IgD-negative memory B cell (primary cell): ENCODE data around the gene TSPAN31. TPM values are rescaled to one million over a fixed set of nuclear protein-coding genes. Genes with fewer than 3 reads are reported as not detected.
"Not testable (repeated sequence)": the region's sequence is repeated elsewhere in the genome, so short reads cannot be mapped to it uniquely, and the experiment has no call there.

Source experiments
- H3K27ac Mint-ChIP-seq, 3 donors: one replicate each; pipeline ENCODE4 v1.8.0; 2020 to 2022; ENCODE audit warnings: mild to moderate bottlenecking in 3 of 3, mixed read lengths in 3 of 3, moderate library complexity in 1 of 3
- H3K27me3 Mint-ChIP-seq: one replicate; pipeline ENCODE4 v1.8.0; 2021; ENCODE audit warnings: mixed read lengths
- H3K36me3 Mint-ChIP-seq: one replicate; pipeline ENCODE4 v1.8.0; 2020; ENCODE audit warnings: mild to moderate bottlenecking, mixed read lengths
- H3K4me1 Mint-ChIP-seq, 3 donors: one replicate each; pipeline ENCODE4 v1.8.0; 2020 to 2022; ENCODE audit warnings: mixed read lengths in 3 of 3, mild to moderate bottlenecking in 1 of 3
- H3K4me3 Mint-ChIP-seq, 4 donors: one replicate each; pipeline ENCODE4 v1.8.0; 2020 to 2022; ENCODE audit warnings: mild to moderate bottlenecking in 4 of 4, mixed read lengths in 4 of 4, moderate library complexity in 3 of 4
- H3K9me3 Mint-ChIP-seq, 3 donors: one replicate each; pipeline ENCODE4 v1.8.0; 2020 to 2021; ENCODE audit warnings: mixed read lengths in 3 of 3, mild to moderate bottlenecking in 1 of 3
- polyA plus RNA-seq: library from polyadenylated mRNA; unstranded; fragments of 300-500 nt; fragmentation: Illumina TruSeq; gene quantifications from one replicate; pipeline ENCODE4 v1.2.3, GENCODE V29; 2021

TSPAN31 gene, protein sequence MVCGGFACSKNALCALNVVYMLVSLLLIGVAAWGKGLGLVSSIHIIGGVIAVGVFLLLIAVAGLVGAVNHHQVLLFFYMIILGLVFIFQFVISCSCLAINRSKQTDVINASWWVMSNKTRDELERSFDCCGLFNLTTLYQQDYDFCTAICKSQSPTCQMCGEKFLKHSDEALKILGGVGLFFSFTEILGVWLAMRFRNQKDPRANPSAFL
- polyA plus RNA-seq = 52.8 TPM

DNA sequence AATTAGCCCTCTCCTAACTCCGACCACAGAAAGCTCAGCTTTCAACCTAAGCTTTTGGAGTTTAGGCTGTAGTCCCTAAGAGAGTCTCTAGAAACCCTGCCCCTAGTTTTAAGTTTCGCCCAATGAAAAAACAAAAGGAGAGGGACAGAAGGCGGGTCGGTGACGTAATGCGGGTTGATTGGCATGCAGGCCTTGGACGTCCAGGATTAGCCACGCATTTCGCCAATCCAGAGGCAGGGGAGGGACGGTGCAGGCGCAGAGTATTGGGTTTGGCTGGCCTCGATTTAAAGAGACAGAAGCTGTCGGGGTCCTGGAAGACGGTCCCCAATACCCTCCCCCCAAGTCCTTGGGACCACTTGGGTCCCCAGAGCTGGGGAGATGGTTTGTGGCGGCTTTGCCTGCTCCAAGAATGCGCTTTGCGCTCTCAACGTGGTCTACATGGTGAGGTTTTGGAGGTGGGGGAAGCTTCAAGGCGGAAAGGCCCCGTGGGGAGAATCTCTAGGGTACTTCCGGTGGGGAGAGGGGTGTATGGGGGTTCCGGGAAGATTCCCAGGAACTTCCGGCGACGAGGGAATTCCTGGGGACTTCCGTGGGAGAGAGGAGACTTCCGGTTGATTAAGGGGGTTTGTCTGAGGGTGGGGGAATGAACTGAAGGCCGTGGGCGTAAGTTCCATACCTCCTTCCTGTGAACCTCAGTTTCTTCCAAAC lies at the start of gene TSPAN31:
Gene TSPAN31 (plus strand): TSS at position 263 of the 708 bp plus-strand sequence. CDS start 116 bp downstream, at position 379.
- H3K27me3 Mint-ChIP-seq = peaks cover 2% of the 10 kb centered on the region
- peaks cover 21 to 37% (median 34%) of the 10 kb centered on the region in 3 donors for H3K4me1 Mint-ChIP-seq
- no peaks in the 10 kb centered on the region for H3K9me3 Mint-ChIP-seq

GRCh38 chr12:57695770-57696432 lies 48.9 kb upstream of the TSPAN31 start:
- no peaks in the 10 kb centered on the region for H3K27me3 Mint-ChIP-seq
- peak overlapping the region in 1 of 4 donors; percentile 18 for H3K4me3 Mint-ChIP-seq
- no peak overlapping the region for H3K27ac Mint-ChIP-seq
- no peaks in the 10 kb centered on the region for H3K9me3 Mint-ChIP-seq
- peaks cover 12 to 20% (median 15%) of the 10 kb centered on the region in 3 donors for H3K4me1 Mint-ChIP-seq
- H3K36me3 Mint-ChIP-seq = peaks cover 8% of the 10 kb centered on the region

More for the DNA sequence above, at the start of gene TSPAN31:
- Mint-ChIP-seq H3K27ac (peak within 1 kb of the TSS; percentile 62 to 97 (median 97)), H3K4me3 (peak within 1 kb of the TSS; percentile 78 to 97 (median 95)), H3K36me3 (no peaks in the 10 kb centered on the region)

GRCh38 chr12:57697076-57697475 lies 47.8 kb upstream of the TSPAN31 start:
- H3K9me3 Mint-ChIP-seq = no peaks in the 10 kb centered on the region
- H3K4me1 Mint-ChIP-seq = peaks cover 12 to 22% (median 15%) of the 10 kb centered on the region in 3 donors
- H3K36me3 Mint-ChIP-seq = peaks cover 9% of the 10 kb centered on the region
- H3K27me3 Mint-ChIP-seq = no peaks in the 10 kb centered on the region
- H3K27ac Mint-ChIP-seq = no peak overlapping the region
- H3K4me3 Mint-ChIP-seq = peak overlapping the region in 1 of 4 donors; percentile 41

GRCh38 chr12:57698414-57698813 lies 46.4 kb upstream of the TSPAN31 start:
- peaks cover 12 to 32% (median 16%) of the 10 kb centered on the region in 3 donors for H3K4me1 Mint-ChIP-seq
- H3K27me3 Mint-ChIP-seq = no peaks in the 10 kb centered on the region
- no peak overlapping the region for H3K27ac Mint-ChIP-seq
- H3K4me3 Mint-ChIP-seq = peak overlapping the region in 1 of 4 donors; percentile 12
- peaks cover 20% of the 10 kb centered on the region for H3K36me3 Mint-ChIP-seq
- H3K9me3 Mint-ChIP-seq = peaks cover 0 to 5% (median 0%) of the 10 kb centered on the region in 3 donors

DNA sequence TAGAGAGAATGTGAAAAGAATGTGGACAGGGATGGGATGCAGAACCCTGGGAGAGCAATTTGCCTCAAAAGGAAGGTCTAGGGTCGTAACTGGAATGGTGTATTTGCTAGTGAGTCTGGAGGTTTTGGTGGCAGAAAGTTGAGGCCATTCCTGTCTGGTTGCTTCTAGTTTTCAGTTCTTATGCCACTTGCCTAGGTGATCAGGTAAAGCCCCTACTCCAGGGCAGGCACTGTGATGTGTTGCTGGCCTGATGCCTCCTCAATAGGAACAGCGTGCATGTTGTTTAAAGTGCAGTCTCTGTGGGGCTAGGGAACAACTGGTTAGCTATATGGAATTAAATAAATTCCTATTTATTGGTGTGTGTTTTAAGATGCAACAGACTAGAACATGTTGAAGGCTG lies 44.5 kb upstream of the TSPAN31 start:
- Mint-ChIP-seq H3K4me1 (peaks cover 12 to 32% (median 16%) of the 10 kb centered on the region in 3 donors), H3K27ac (peak overlapping the region in 1 of 3 donors; percentile 31), H3K4me3 (peak overlapping the region in 2 of 4 donors; percentile 30 to 54), H3K9me3 (peaks cover 0 to 8% (median 2%) of the 10 kb centered on the region in 3 donors), H3K36me3 (peaks cover 26% of the 10 kb centered on the region), H3K27me3 (no peaks in the 10 kb centered on the region)

- no peak overlapping the region for H3K27ac Mint-ChIP-seq
- H3K36me3 Mint-ChIP-seq = peaks cover 19% of the 10 kb centered on the region
- H3K4me1 Mint-ChIP-seq = peaks cover 6 to 16% (median 9%) of the 10 kb centered on the region in 3 donors
- H3K4me3 Mint-ChIP-seq = no peak overlapping the region
- no peaks in the 10 kb centered on the region for H3K27me3 Mint-ChIP-seq
- peaks cover 0 to 8% (median 2%) of the 10 kb centered on the region in 3 donors for H3K9me3 Mint-ChIP-seq
Measured at GRCh38 chr12:57707250-57707649, 37.6 kb upstream of the TSPAN31 start.

GRCh38 chr12:57708296-57708695 lies 36.5 kb upstream of the TSPAN31 start:
- Mint-ChIP-seq H3K36me3 (peaks cover 10% of the 10 kb centered on the region), H3K27me3 (no peaks in the 10 kb centered on the region), H3K4me1 (peaks cover 6 to 9% (median 9%) of the 10 kb centered on the region in 3 donors), H3K27ac (no peak overlapping the region), H3K4me3 (peak overlapping the region in 1 of 4 donors; percentile 28), H3K9me3 (peaks cover 0 to 3% (median 2%) of the 10 kb centered on the region in 3 donors)

- no peaks in the 10 kb centered on the region for H3K27me3 Mint-ChIP-seq
- H3K36me3 Mint-ChIP-seq = peaks cover 7% of the 10 kb centered on the region
Measured at GRCh38 chr12:57712701-57713100, 32.1 kb upstream of the TSPAN31 start.

GRCh38 chr12:57713209-57713608 lies 31.6 kb upstream of the TSPAN31 start:
- Mint-ChIP-seq H3K9me3 (no peaks in the 10 kb centered on the region), H3K4me3 (no peak overlapping the region), H3K27ac (no peak overlapping the region), H3K27me3 (no peaks in the 10 kb centered on the region), H3K36me3 (peaks cover 9% of the 10 kb centered on the region), H3K4me1 (peaks cover 9 to 17% (median 12%) of the 10 kb centered on the region in 3 donors)

More at GRCh38 chr12:57712701-57713100, 32.1 kb upstream of the TSPAN31 start:
- H3K4me1 Mint-ChIP-seq = peaks cover 9 to 17% (median 12%) of the 10 kb centered on the region in 3 donors
- H3K27ac Mint-ChIP-seq = no peak overlapping the region
- no peaks in the 10 kb centered on the region for H3K9me3 Mint-ChIP-seq
- no peak overlapping the region for H3K4me3 Mint-ChIP-seq

- Mint-ChIP-seq H3K27ac (peak overlapping the region in 2 of 3 donors; percentile 39 to 76), H3K4me3 (peak overlapping the region in 2 of 4 donors; percentile 70 to 81), H3K4me1 (peaks cover 7 to 19% (median 8%) of the 10 kb centered on the region in 3 donors)
- H3K9me3 Mint-ChIP-seq, H3K36me3 Mint-ChIP-seq, H3K27me3 Mint-ChIP-seq: not testable (repeated sequence)
Measured at GRCh38 chr12:57715036-57715748, 29.6 kb upstream of the TSPAN31 start.

GRCh38 chr12:57715786-57716185 lies 29.1 kb upstream of the TSPAN31 start:
- Mint-ChIP-seq H3K27ac (peak overlapping the region in 2 of 3 donors; percentile 39 to 76), H3K36me3 (peaks cover 7% of the 10 kb centered on the region), H3K4me3 (peak overlapping the region in 2 of 4 donors; percentile 70 to 81), H3K9me3 (no peaks in the 10 kb centered on the region), H3K4me1 (peaks cover 5 to 17% (median 6%) of the 10 kb centered on the region in 3 donors), H3K27me3 (no peaks in the 10 kb centered on the region)

- Mint-ChIP-seq H3K27me3 (no peaks in the 10 kb centered on the region), H3K4me3 (no peak overlapping the region), H3K27ac (no peak overlapping the region), H3K36me3 (peaks cover 7% of the 10 kb centered on the region), H3K9me3 (no peaks in the 10 kb centered on the region), H3K4me1 (peaks cover 5 to 17% (median 6%) of the 10 kb centered on the region in 3 donors)
Measured at GRCh38 chr12:57716305-57716704, 28.5 kb upstream of the TSPAN31 start.

DNA sequence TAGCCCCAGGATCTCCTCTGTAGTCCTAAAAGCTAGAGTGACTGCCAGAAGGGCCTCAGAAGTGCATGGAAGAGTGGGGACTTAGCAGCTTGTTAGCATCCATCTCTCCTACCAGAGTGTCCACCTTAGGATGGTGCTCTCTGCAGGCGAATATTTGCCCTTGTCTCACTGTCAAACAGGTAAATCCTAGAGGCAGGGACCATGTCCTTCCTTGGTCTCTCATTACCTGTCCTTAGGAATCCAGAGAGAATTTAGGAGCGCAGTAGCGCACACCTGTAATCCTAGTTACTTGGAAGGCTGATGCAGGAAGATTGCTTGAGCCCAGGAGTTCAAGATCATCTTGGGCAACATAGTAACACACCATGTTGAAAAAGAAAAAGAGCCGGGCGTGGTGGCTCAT lies 27.7 kb upstream of the TSPAN31 start:
- no peaks in the 10 kb centered on the region for H3K27me3 Mint-ChIP-seq
- no peaks in the 10 kb centered on the region for H3K9me3 Mint-ChIP-seq
- H3K4me1 Mint-ChIP-seq = peaks cover 5 to 14% (median 6%) of the 10 kb centered on the region in 3 donors
- no peak overlapping the region for H3K4me3 Mint-ChIP-seq
- H3K27ac Mint-ChIP-seq = no peak overlapping the region
- peaks cover 9% of the 10 kb centered on the region for H3K36me3 Mint-ChIP-seq

DNA sequence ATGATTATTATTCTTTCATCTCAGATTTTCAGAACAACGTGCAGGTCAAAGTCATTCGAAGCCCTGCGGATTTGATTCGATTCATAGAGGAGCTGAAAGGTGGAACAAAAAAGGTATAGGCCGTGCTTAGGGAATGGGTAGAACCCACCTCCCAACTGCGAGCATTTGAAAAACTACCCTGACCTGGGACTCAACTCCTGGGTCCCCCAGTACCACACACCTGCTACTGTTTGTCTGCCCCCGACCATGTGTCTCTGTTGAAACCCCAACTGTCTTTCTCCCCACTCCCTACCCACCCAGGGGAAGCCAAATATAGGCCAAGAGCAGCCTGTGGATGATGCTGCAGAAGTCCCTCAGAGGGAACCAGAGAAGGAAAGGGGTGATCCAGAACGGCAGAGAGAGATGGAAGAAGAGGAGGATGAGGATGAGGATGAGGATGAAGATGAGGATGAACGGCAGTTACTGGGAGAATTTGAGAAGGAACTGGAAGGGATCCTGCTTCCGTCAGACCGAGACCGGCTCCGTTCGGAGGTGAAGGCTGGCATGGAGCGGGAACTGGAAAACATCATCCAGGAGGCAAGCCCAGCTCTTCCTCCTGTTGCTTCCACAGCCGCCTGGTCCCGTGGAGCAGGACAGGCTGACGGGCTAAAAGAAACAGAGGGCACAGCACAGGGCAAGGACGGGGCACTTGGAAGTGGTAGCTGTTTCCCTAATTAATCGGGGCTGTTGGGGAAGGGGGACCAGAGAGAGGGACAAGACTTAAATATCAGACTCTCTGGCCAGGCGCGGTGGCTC lies 26.8 kb upstream of the TSPAN31 start:
- H3K4me3 Mint-ChIP-seq = no peak overlapping the region
- no peaks in the 10 kb centered on the region for H3K27me3 Mint-ChIP-seq
- no peaks in the 10 kb centered on the region for H3K9me3 Mint-ChIP-seq
- peaks cover 9% of the 10 kb centered on the region for H3K36me3 Mint-ChIP-seq
- peaks cover 5 to 14% (median 11%) of the 10 kb centered on the region in 3 donors for H3K4me1 Mint-ChIP-seq
- H3K27ac Mint-ChIP-seq = peak overlapping the region in 1 of 3 donors; percentile 48
